Endothelial cell (in vitro differentiated cells): ENCODE results near the gene GPATCH8. TPM values are rescaled to one million over a fixed set of nuclear protein-coding genes. Genes with fewer than 3 reads are reported as not detected.
"Not testable (repeated sequence)": the region's sequence is repeated elsewhere in the genome, so short reads cannot be mapped to it uniquely, and the experiment has no call there.

Source experiments
- DNase-seq: peaks from one replicate; pipeline ENCODE4 v3.0.0; 2021; ENCODE audit warnings: low spot score
- H3K27ac Mint-ChIP-seq: one replicate; pipeline ENCODE4 v1.8.0; 2021; ENCODE audit warnings: mixed read lengths, inconsistent platforms; ENCODE audit not compliant: unreplicated experiment
- H3K27me3 Mint-ChIP-seq: one replicate; pipeline ENCODE4 v1.8.0; 2021; ENCODE audit warnings: mild to moderate bottlenecking, moderate library complexity, mixed read lengths, inconsistent platforms; ENCODE audit not compliant: unreplicated experiment
- H3K36me3 Mint-ChIP-seq: one replicate; pipeline ENCODE4 v1.8.0; 2021; ENCODE audit warnings: mild to moderate bottlenecking, low read depth, mixed read lengths, inconsistent platforms; ENCODE audit not compliant: unreplicated experiment
- H3K4me1 Mint-ChIP-seq: one replicate; pipeline ENCODE4 v1.8.0; 2021; ENCODE audit warnings: mild to moderate bottlenecking, mixed read lengths, inconsistent platforms; ENCODE audit not compliant: unreplicated experiment
- H3K4me3 Mint-ChIP-seq: one replicate; pipeline ENCODE4 v1.8.0; 2021; ENCODE audit warnings: mild to moderate bottlenecking, mixed read lengths, inconsistent platforms; ENCODE audit not compliant: unreplicated experiment
- H3K9me3 Mint-ChIP-seq: one replicate; pipeline ENCODE4 v1.8.0; 2021; ENCODE audit warnings: mixed read lengths, inconsistent platforms; ENCODE audit not compliant: unreplicated experiment
- CTCF ChIP-seq: fragments of 200-600 bp; sonication (generic); IDR thresholded peaks from one replicate; pipeline ENCODE4 v1.5.0; 2021; ENCODE audit warnings: antibody characterized with exemption; ENCODE audit not compliant: unreplicated experiment
- total RNA-seq: library from RNA; stranded (reverse); fragmentation: NEBNext Ultra II Directional; extraction: Animal tissue kit (Norgen Biotek cat#: 25700); gene quantifications from one replicate; pipeline ENCODE4 v1.2.1, GENCODE V29; 2021; ENCODE audit not compliant: unreplicated experiment

The GPATCH8 gene
- total RNA-seq, 1 donor from 2014 or later, result 53.3 TPM

GRCh38 chr17:44367231-44367979, 135.8 kb downstream of the GPATCH8 start:
- Mint-ChIP-seq H3K27ac (no peak overlapping the region), H3K4me1 (no peaks in the 10 kb centered on the region), H3K9me3 (no peaks in the 10 kb centered on the region), H3K4me3 (no peak overlapping the region), H3K27me3 (peaks cover 3% of the 10 kb centered on the region), H3K36me3 (no peaks in the 10 kb centered on the region)
- TF ChIP-seq CTCF, result no peak
- no peak for DNase-seq

- DNase-seq, H3K9me3 Mint-ChIP-seq, H3K27ac Mint-ChIP-seq, H3K36me3 Mint-ChIP-seq: not testable (repeated sequence)
- peaks cover 10% of the 10 kb centered on the region for H3K27me3 Mint-ChIP-seq
- H3K4me1 Mint-ChIP-seq, result peaks cover 15% of the 10 kb centered on the region
- H3K4me3 Mint-ChIP-seq, result peak overlapping the region; percentile 69
Observed at GRCh38 chr17:44365051-44365450, 138.2 kb downstream of the GPATCH8 start.

GRCh38 chr17:44363613-44364159, 139.5 kb downstream of the GPATCH8 start, which contains the start of gene FAM171A2:
TSS of gene FAM171A2 (minus strand) at chr17:44363853. CDS start at chr17:44363714, 139 bp downstream.
- peak; percentile 83 for DNase-seq

GRCh38 chr17:44362949-44363612, 140.1 kb downstream of the GPATCH8 start:
- Mint-ChIP-seq H3K36me3 (peaks cover 15% of the 10 kb centered on the region), H3K27ac (no peak overlapping the region), H3K4me1 (peaks cover 15% of the 10 kb centered on the region), H3K9me3 (no peaks in the 10 kb centered on the region), H3K27me3 (peaks cover 19% of the 10 kb centered on the region), H3K4me3 (peak overlapping the region; percentile 90)
- DNase-seq, result no peak
- no peak for TF ChIP-seq CTCF

More at GRCh38 chr17:44363613-44364159, 139.5 kb downstream of the GPATCH8 start, which contains the start of gene FAM171A2:
- Mint-ChIP-seq H3K4me3 (peak within 1 kb of the TSS; percentile 90), H3K4me1 (peaks cover 15% of the 10 kb centered on the region), H3K9me3 (no peaks in the 10 kb centered on the region), H3K27me3 (peaks cover 14% of the 10 kb centered on the region), H3K36me3 (peaks cover 12% of the 10 kb centered on the region), H3K27ac (no peak within 1 kb of the TSS)
- TF ChIP-seq CTCF, result peak; percentile 90

- Mint-ChIP-seq H3K9me3 (no peaks in the 10 kb centered on the region), H3K4me3 (peak overlapping the region; percentile 87), H3K27ac (no peak overlapping the region), H3K4me1 (peaks cover 15% of the 10 kb centered on the region), H3K36me3 (peaks cover 15% of the 10 kb centered on the region), H3K27me3 (peaks cover 17% of the 10 kb centered on the region)
- DNase-seq, result no peak
- TF ChIP-seq CTCF, result no peak
Observed at GRCh38 chr17:44362459-44362948, 140.7 kb downstream of the GPATCH8 start.
